HCT116 (cell line): ENCODE data around the gene MIPEP. TPM values are rescaled to one million over a fixed set of nuclear protein-coding genes. Genes with fewer than 3 reads are reported as not detected.

Experiments used
- ATAC-seq: fragments of 200-7000 bp; cut with Tn5 transposase; 2 replicates; pipeline ENCODE4 v1.9.1; 2020; ENCODE audit warnings: mild to moderate bottlenecking, moderate library complexity
- BruUV-seq: library from RNA; stranded (reverse); fragments of 400-500 nt; replicated peaks from 2 replicates; lab custom pipeline; 2021; lab: Mats Ljungman, UMichigan
- CTCF ChIA-PET: fragments of 300-600 bp; sonication (Branson Sonifier 250); formaldehyde crosslinking; loops from one replicate; lab custom pipeline; 2021; ENCODE audit warnings: antibody characterized with exemption; lab: Charles Lee
- POLR2A ChIA-PET: fragments of 300-600, 350-600 bp; sonication (Branson Sonifier 250); formaldehyde crosslinking; loops from one replicate; lab custom pipeline; 2021; ENCODE audit warnings: antibody characterized with exemption; lab: Charles Lee
- RAD21 ChIA-PET, 2 experiments: fragments of 300-600 bp; sonication (Branson Sonifier 250); formaldehyde crosslinking; loops; one replicate each; lab custom pipeline; 2023; ENCODE audit warnings: low total read pairs in 2 of 2; ENCODE audit not compliant: uncharacterized antibody in 2 of 2, unreplicated experiment in 2 of 2, low non-redundant PET in 1 of 2; lab: Charles Lee
- DNase-seq: peaks from one replicate; pipeline ENCODE4 v3.0.0-alpha.2; 2010; ENCODE audit warnings: low read depth, low spot score
- H2AFZ ChIP-seq: fragments of 200-600 bp; shearing (Covaris generic), sonication (generic); 2 replicates; pipeline ENCODE4 v1.6.1; 2017; ENCODE audit warnings: low read depth, mixed run types, mixed read lengths, antibody characterized with exemption, low read length; ENCODE audit not compliant: poor library complexity, severe bottlenecking
- H3K27ac ChIP-seq: 2 replicates; pipeline ENCODE4 v1.5.1; 2012; ENCODE audit warnings: low read depth, low read length
- H3K27me3 ChIP-seq: fragments of 200-600 bp; sonication (generic); 2 replicates; pipeline ENCODE4 v1.6.1; 2016; ENCODE audit warnings: mixed run types, low read length, mixed read lengths; ENCODE audit not compliant: insufficient read depth
- H3K36me3 ChIP-seq, 2 experiments: fragments of 200-500 bp in 1 of 2; fragments of 200-600 bp in 1 of 2; sonication (Bioruptor generic) in 1 of 2; sonication (generic) in 1 of 2; 2 replicates each; pipeline versions ENCODE4 v1.5.1 to v1.6.1; 2014 to 2016; ENCODE audit warnings: low read length in 2 of 2, inconsistent platforms in 1 of 2, mixed read lengths in 1 of 2, mixed run types in 1 of 2; ENCODE audit not compliant: insufficient read depth in 2 of 2, control insufficient read depth in 1 of 2
- H3K4me1 ChIP-seq, 2 experiments: fragments of 200-600 bp in 1 of 2; sonication (generic) in 1 of 2; 2 replicates each; pipeline versions ENCODE4 v1.5.1 to v1.6.1; 2012 to 2017; ENCODE audit warnings: low read length in 2 of 2, inconsistent platforms in 1 of 2, mild to moderate bottlenecking in 1 of 2, mixed read lengths in 1 of 2, mixed run types in 1 of 2, moderate library complexity in 1 of 2; ENCODE audit not compliant: insufficient read depth in 2 of 2, control insufficient read depth in 1 of 2
- H3K4me2 ChIP-seq: fragments of 200-600 bp; sonication (generic); 2 replicates; pipeline ENCODE4 v1.6.1; 2017; ENCODE audit warnings: mixed run types, low read length, mixed read lengths
- H3K4me3 ChIP-seq, 2 experiments: fragments of 200-600 bp in 1 of 2; sonication (generic) in 1 of 2; replicated peaks in 1 of 2; 2 replicates each; pipeline ENCODE4 v1.5.1; 2011 to 2016; ENCODE audit warnings: low read length in 2 of 2, control low read depth in 1 of 2, low read depth in 1 of 2, mild to moderate bottlenecking in 1 of 2, mixed read lengths in 1 of 2, mixed run types in 1 of 2
- H3K79me2 ChIP-seq: fragments of 200-600 bp; sonication (generic); 2 replicates; pipeline ENCODE4 v1.6.1; 2017; ENCODE audit warnings: mild to moderate bottlenecking, mixed run types, low read length, moderate library complexity, mixed read lengths; ENCODE audit not compliant: insufficient read depth
- H3K9ac ChIP-seq: fragments of 200-600 bp; sonication (generic); 2 replicates; pipeline ENCODE4 v1.6.1; 2016; ENCODE audit warnings: low read length, mixed read lengths
- H3K9me2 ChIP-seq: fragments of 200-600 bp; sonication (generic), shearing (Covaris generic); 2 replicates; pipeline ENCODE4 v1.6.1; 2017; ENCODE audit warnings: mixed run types, mild to moderate bottlenecking, moderate library complexity; ENCODE audit not compliant: insufficient read depth
- H3K9me3 ChIP-seq, 2 experiments: fragments of 200-500 bp in 1 of 2; fragments of 200-600 bp in 1 of 2; sonication (Bioruptor generic) in 1 of 2; sonication (generic) in 1 of 2; 2 replicates each; pipeline ENCODE4 v1.6.1; 2014 to 2017; ENCODE audit warnings: low read length in 2 of 2, mixed read lengths in 2 of 2, inconsistent platforms in 1 of 2, low read depth in 1 of 2, mild to moderate bottlenecking in 1 of 2, mixed run types in 1 of 2, moderate library complexity in 1 of 2; ENCODE audit not compliant: control insufficient read depth in 1 of 2, insufficient read depth in 1 of 2
- H4K20me1 ChIP-seq: fragments of 200-600 bp; sonication (generic), shearing (Covaris generic); 2 replicates; pipeline ENCODE4 v1.6.1; 2017; ENCODE audit warnings: mixed run types, mild to moderate bottlenecking, moderate library complexity; ENCODE audit not compliant: insufficient read depth
- ATF3 ChIP-seq: IDR thresholded peaks from 2 replicates; pipeline ENCODE4 v1.6.1; 2012
- CEBPB ChIP-seq: IDR thresholded peaks from 2 replicates; pipeline ENCODE4 v1.6.1; 2012; ENCODE audit warnings: low read depth
- CTCF ChIP-seq, 3 experiments: fragments of 200-600 bp in 1 of 3; sonication (generic) in 1 of 3; IDR thresholded peaks in 2 of 3; conservative IDR thresholded peaks in 1 of 3; 2 replicates each; pipeline ENCODE4 v1.5.1; 2012 to 2017; ENCODE audit warnings: low read depth in 2 of 3, low read length in 2 of 3, antibody characterized with exemption in 1 of 3, borderline replicate concordance in 1 of 3, control low read depth in 1 of 3, mild to moderate bottlenecking in 1 of 3, mixed read lengths in 1 of 3, mixed run types in 1 of 3, moderate library complexity in 1 of 3; ENCODE audit not compliant: insufficient read depth in 1 of 3
- ELF1 ChIP-seq: IDR thresholded peaks from 2 replicates; pipeline ENCODE4 v1.6.1; 2012; ENCODE audit warnings: low read depth, borderline replicate concordance
- EZH2phosphoT487 ChIP-seq: fragments of 200-600 bp; IDR thresholded peaks from 2 replicates; pipeline ENCODE4 v1.6.1; 2018; ENCODE audit warnings: antibody characterized with exemption, borderline replicate concordance
- FOSL1 ChIP-seq: IDR thresholded peaks from 2 replicates; pipeline ENCODE4 v1.6.1; 2012; ENCODE audit warnings: low read depth
- JUND ChIP-seq: IDR thresholded peaks from 2 replicates; pipeline ENCODE4 v1.6.1; 2012
- POLR2A ChIP-seq: IDR thresholded peaks from 2 replicates; pipeline ENCODE4 v1.7.0; 2011; ENCODE audit warnings: borderline replicate concordance; ENCODE audit not compliant: insufficient read depth, insufficient read length; ENCODE audit errors: extremely low read depth
- POLR2AphosphoS5 ChIP-seq: IDR thresholded peaks from 2 replicates; pipeline ENCODE4 v1.6.1; 2011; ENCODE audit warnings: mild to moderate bottlenecking, low read depth, low read length, moderate library complexity
- RAD21 ChIP-seq: IDR thresholded peaks from 2 replicates; pipeline ENCODE4 v1.6.1; 2012; ENCODE audit warnings: low read depth, mild to moderate bottlenecking
- SIN3A ChIP-seq: IDR thresholded peaks from 2 replicates; pipeline ENCODE4 v1.6.1; 2012; ENCODE audit warnings: low read depth
- SRF ChIP-seq: IDR thresholded peaks from 2 replicates; pipeline ENCODE4 v1.6.1; 2012; ENCODE audit warnings: low read depth
- TCF7L2 ChIP-seq: IDR thresholded peaks from 2 replicates; pipeline ENCODE4 v1.7.0; 2011; ENCODE audit warnings: borderline replicate concordance, inconsistent platforms; ENCODE audit not compliant: insufficient read depth, insufficient read length; ENCODE audit errors: extremely low read depth
- ZBTB33 ChIP-seq: IDR thresholded peaks from 2 replicates; pipeline ENCODE4 v1.6.1; 2011; ENCODE audit warnings: mild to moderate bottlenecking, low read length, moderate library complexity; ENCODE audit not compliant: insufficient replicate concordance; ENCODE audit errors: extremely low read depth
- intact Hi-C: fragments of 100-400 bp; cut with micrococcal nuclease; formaldehyde crosslinking; loops from 2 replicates; pipeline ENCODE4 v1.10.0; 2022
- total RNA-seq: library from RNA; stranded (reverse); gene quantifications from one replicate; pipeline ENCODE4 v1.2.1, GENCODE V29; 2021; ENCODE audit not compliant: unreplicated experiment

The MIPEP gene
- total RNA-seq, 1 experiment from 2014 or later: 33.3 TPM

- ChIA-PET POLR2A (no interaction called here), CTCF (no interaction called here), RAD21 (no interaction called here)
- Histone ChIP-seq H3K27me3 (no peaks in the 10 kb centered on the region), H4K20me1 (no peaks in the 10 kb centered on the region), H3K4me2 (no peak overlapping the region), H3K9me2 (no peaks in the 10 kb centered on the region), H3K4me1 (no peaks in the 10 kb centered on the region), H3K4me3 (no peak overlapping the region), H3K9ac (no peak overlapping the region), H2AFZ (no peak overlapping the region), H3K36me3 (no peaks in the 10 kb centered on the region), H3K9me3 (no peaks in the 10 kb centered on the region), H3K79me2 (no peaks in the 10 kb centered on the region), H3K27ac (no peak overlapping the region)
- intact Hi-C loops: no loop called here
- no peak for DNase-seq
- BruUV-seq: no TSS peak
- no peak for TF ChIP-seq RAD21
- no peak for TF ChIP-seq ZBTB33
- TF ChIP-seq TCF7L2: no peak
- no peak for TF ChIP-seq EZH2phosphoT487
- TF ChIP-seq POLR2AphosphoS5: no peak
- TF ChIP-seq POLR2A: no peak
- no peak for TF ChIP-seq CEBPB
- no peak for TF ChIP-seq JUND
- TF ChIP-seq ELF1: no peak
- no peak for TF ChIP-seq CTCF (IDR thresholded peaks at IDR 0.05 in 2 of 3, conservative IDR thresholded peaks at IDR 0.05 in 1 of 3; ENCODE audit: borderline replicate concordance in 1 of 3, insufficient read depth in 1 of 3, low read depth in 2 of 3, low read length in 2 of 3)
- no peak for TF ChIP-seq SIN3A
- no peak for TF ChIP-seq SRF
- no peak for TF ChIP-seq FOSL1
- no peak for TF ChIP-seq ATF3
- no peak for ATAC-seq
These were observed 117.6 kb downstream of the MIPEP start for GRCh38 chr13:23771552-23771951.
